B cell (primary cell): ENCODE measurements around the gene IPCEF1. TPM values are rescaled to one million over a fixed set of nuclear protein-coding genes. Genes with fewer than 3 reads are reported as not detected.

ENCODE experiments used
- ATAC-seq: fragments of 200-7000 bp; cut with Tn5 transposase; one replicate; pipeline ENCODE4 v1.10.0; 2021; ENCODE audit warnings: low read depth, mild to moderate bottlenecking, moderate number of reproducible peaks, moderate library complexity
- CTCF ChIA-PET: fragments of 350-600 bp; sonication (Branson Sonifier 250); formaldehyde crosslinking; loops from one replicate; lab custom pipeline; 2021; ENCODE audit warnings: antibody characterized with exemption, inconsistent platforms; lab: Charles Lee
- POLR2A ChIA-PET: fragments of 350-600 bp; sonication (Branson Sonifier 250); formaldehyde crosslinking; loops from one replicate; lab custom pipeline; 2021; ENCODE audit warnings: antibody characterized with exemption; lab: Charles Lee
- DNase-seq: peaks from one replicate; pipeline ENCODE4 v3.0.0; 2013
- H2AFZ ChIP-seq: 2 replicates; pipeline ENCODE4 v1.6.1; 2012; ENCODE audit warnings: mild to moderate bottlenecking, low read depth, low read length; ENCODE audit not compliant: insufficient read depth, poor library complexity, severe bottlenecking
- H3K27ac ChIP-seq, 2 donors: 1 replicate in 1 of 2; 2 replicates in 1 of 2; pipeline ENCODE4 v1.5.1; 2012 to 2013; ENCODE audit warnings: low read length in 2 of 2, mild to moderate bottlenecking in 2 of 2, moderate library complexity in 1 of 2
- H3K27me3 ChIP-seq, 4 experiments: fragments of 200-600 bp in 1 of 4; sonication (generic) in 1 of 4; replicated peaks in 1 of 4; 1 replicate in 2 of 4; 2 replicates in 2 of 4; pipeline versions ENCODE4 v1.6.1 to v1.7.0; 2013 to 2016; ENCODE audit warnings: low read length in 3 of 4, mild to moderate bottlenecking in 2 of 4, mixed read lengths in 1 of 4, moderate library complexity in 1 of 4; ENCODE audit not compliant: insufficient read depth in 4 of 4, control insufficient read depth in 3 of 4; ENCODE audit errors: control extremely low read depth in 1 of 4
- H3K36me3 ChIP-seq, 2 experiments: replicated peaks in 1 of 2; 1 replicate in 1 of 2; 2 replicates in 1 of 2; pipeline versions ENCODE4 v1.6.1 to v1.7.1; 2013; ENCODE audit warnings: low read length in 1 of 2; ENCODE audit not compliant: insufficient read depth in 2 of 2, control insufficient read depth in 1 of 2; ENCODE audit errors: control extremely low read depth in 1 of 2, extremely low read depth in 1 of 2
- H3K4me1 ChIP-seq, 2 donors: fragments of 200-600 bp in 1 of 2; sonication (generic) in 1 of 2; 1 replicate in 1 of 2; 2 replicates in 1 of 2; pipeline versions ENCODE4 v1.5.1 to v1.6.1; 2013 to 2017; ENCODE audit warnings: low read length in 2 of 2; ENCODE audit not compliant: control insufficient read depth in 2 of 2, insufficient read depth in 2 of 2
- H3K4me2 ChIP-seq: replicated peaks from 2 replicates; pipeline ENCODE3; 2012; ENCODE audit warnings: mild to moderate bottlenecking, low read depth, low read length; ENCODE audit not compliant: poor library complexity, severe bottlenecking
- H3K4me3 ChIP-seq, 5 experiments: fragments of 200-600 bp in 1 of 5; sonication (generic) in 1 of 5; 1 replicate in 3 of 5; 2 replicates in 2 of 5; pipeline versions ENCODE4 v1.5.1 to v1.7.0; 2011 to 2016; ENCODE audit warnings: low read length in 4 of 5, mild to moderate bottlenecking in 4 of 5, low read depth in 2 of 5, control low read depth in 1 of 5, moderate library complexity in 1 of 5; ENCODE audit not compliant: insufficient read depth in 1 of 5; ENCODE audit errors: control extremely low read depth in 1 of 5, extremely low read depth in 1 of 5
- H3K79me2 ChIP-seq: fragments of 200-600 bp; sonication (generic); one replicate; pipeline ENCODE4 v1.6.0; 2016; ENCODE audit warnings: low read length; ENCODE audit not compliant: control insufficient read depth, insufficient read depth
- H3K9ac ChIP-seq: fragments of 200-600 bp; sonication (generic); 2 replicates; pipeline ENCODE4 v1.6.1; 2017; ENCODE audit warnings: mild to moderate bottlenecking, low read length, moderate library complexity
- H3K9me3 ChIP-seq, 3 donors: one replicate each; pipeline versions ENCODE4 v1.6.1 to v1.7.1; 2013; ENCODE audit warnings: low read length in 2 of 3; ENCODE audit not compliant: control insufficient read depth in 2 of 3, insufficient read depth in 1 of 3; ENCODE audit errors: control extremely low read depth in 1 of 3
- H4K20me1 ChIP-seq: 2 replicates; pipeline ENCODE4 v1.6.0; 2012; ENCODE audit warnings: mild to moderate bottlenecking, low read length; ENCODE audit not compliant: insufficient read depth, control insufficient read depth, poor library complexity, severe bottlenecking
- H3K27ac Mint-ChIP-seq: one replicate; pipeline ENCODE4 v1.8.0; 2021; ENCODE audit warnings: mixed read lengths
- H3K27me3 Mint-ChIP-seq: one replicate; pipeline ENCODE4 v1.8.0; 2021; ENCODE audit warnings: mixed read lengths
- H3K4me1 Mint-ChIP-seq: one replicate; pipeline ENCODE4 v1.8.0; 2021; ENCODE audit warnings: mixed read lengths
- H3K4me3 Mint-ChIP-seq: one replicate; pipeline ENCODE4 v1.8.0; 2021; ENCODE audit warnings: mixed read lengths
- H3K9me3 Mint-ChIP-seq: one replicate; pipeline ENCODE4 v1.8.0; 2022; ENCODE audit warnings: mixed read lengths; ENCODE audit not compliant: insufficient read depth
- CTCF ChIP-seq: fragments of 200-600 bp; IDR thresholded peaks from one replicate; pipeline ENCODE4 v1.8.0; 2022; ENCODE audit warnings: antibody characterized with exemption, mild to moderate bottlenecking
- EZH2 ChIP-seq: IDR thresholded peaks from 2 replicates; pipeline ENCODE4 v1.6.1; 2012; ENCODE audit warnings: borderline replicate concordance, low read depth, mild to moderate bottlenecking, moderate library complexity, low read length; ENCODE audit not compliant: insufficient read depth, poor library complexity, severe bottlenecking
- WGBS: methylation state at CpG from one replicate; pipeline ENCODE4 v1.1.5; 2013; ENCODE audit warnings: missing lambda C conversion rate; ENCODE audit not compliant: insufficient coverage; 5-methylcytosine and 5-hydroxymethylcytosine counted together
- intact Hi-C: fragments of 100-400 bp; cut with micrococcal nuclease; formaldehyde crosslinking; loops from one replicate; pipeline ENCODE4 v1.10.0; 2022
- polyA plus RNA-seq: library from polyadenylated mRNA; depleted of rRNA; stranded (reverse); fragments of >200 nt; gene quantifications from 2 replicates; pipeline ENCODE4 v1.2.3, GENCODE V29; 2012
- total RNA-seq, 2 donors: library from RNA; stranded (reverse); fragments of 120-200 nt in 1 of 2; gene quantifications; 1 replicate in 1 of 2; 2 replicates in 1 of 2; pipeline versions ENCODE4 v1.2.3 to v1.2.4, GENCODE V29; 2013 to 2022

Gene IPCEF1
- total and polyA plus RNA-seq, 2 donors (not counting 1 experiment from before 2014, with no cell fraction given) = 0.22 to 0.94 TPM

GRCh38 chr6:154367839-154368695 is 11.5 kb upstream of the IPCEF1 start:
- H3K4me1 Mint-ChIP-seq = no peaks in the 10 kb centered on the region
- Histone ChIP-seq H3K4me3 (no peak overlapping the region), H2AFZ (no peak overlapping the region), H3K79me2 (no peaks in the 10 kb centered on the region), H3K9ac (no peak overlapping the region), H3K36me3 (no peaks in the 10 kb centered on the region), H3K4me2 (no peak overlapping the region), H3K4me1 (no peaks in the 10 kb centered on the region), H4K20me1 (no peaks in the 10 kb centered on the region), H3K27me3 (no peaks in the 10 kb centered on the region), H3K27ac (no peak overlapping the region), H3K9me3 (no peaks in the 10 kb centered on the region)
- intact Hi-C loops = no loop called here
- H3K27ac Mint-ChIP-seq = no peak overlapping the region
- POLR2A ChIA-PET = no interaction called here
- H3K9me3 Mint-ChIP-seq = no peaks in the 10 kb centered on the region
- ATAC-seq (no peak), DNase-seq (no peak)
- WGBS = 90% methylated on average over 4 of the region's 9 CpGs
- peaks cover 8% of the 10 kb centered on the region for H3K27me3 Mint-ChIP-seq
- no peak overlapping the region for H3K4me3 Mint-ChIP-seq
- CTCF ChIA-PET = no interaction called here
- TF ChIP-seq EZH2 (no peak), CTCF (no peak)

GRCh38 chr6:154367336-154367735 is 10.7 kb upstream of the IPCEF1 start:
- POLR2A ChIA-PET = no interaction called here
- no peaks in the 10 kb centered on the region for H3K36me3 ChIP-seq
- peaks cover 6% of the 10 kb centered on the region for H3K27me3 Mint-ChIP-seq

More at GRCh38 chr6:154367336-154367735, 10.7 kb upstream of the IPCEF1 start:
- no peak overlapping the region for H3K9ac ChIP-seq
- H3K4me3 Mint-ChIP-seq = no peak overlapping the region
- no peak overlapping the region for H3K4me2 ChIP-seq
- H3K27ac Mint-ChIP-seq = no peak overlapping the region
- H2AFZ ChIP-seq = no peak overlapping the region
- H3K27me3 ChIP-seq = no peaks in the 10 kb centered on the region
- no peaks in the 10 kb centered on the region for H3K4me1 ChIP-seq
- intact Hi-C loops = no loop called here
- no peaks in the 10 kb centered on the region for H3K4me1 Mint-ChIP-seq
- CTCF ChIA-PET = no interaction called here
- H3K79me2 ChIP-seq = no peaks in the 10 kb centered on the region
- DNase-seq = no peak
- no peak for ATAC-seq
- WGBS = 84% methylated on average over 2 of the region's 5 CpGs
- no peaks in the 10 kb centered on the region for H4K20me1 ChIP-seq
- no peak overlapping the region for H3K27ac ChIP-seq
- no peaks in the 10 kb centered on the region for H3K9me3 ChIP-seq
- TF ChIP-seq CTCF (no peak), EZH2 (no peak)
- H3K9me3 Mint-ChIP-seq = no peaks in the 10 kb centered on the region
- H3K4me3 ChIP-seq = no peak overlapping the region
